ENCODE measurements around the gene POU4F1.

POU4F1 gene

GRCh38 chr13:78593652-78594455 lies 9.5 kb downstream of the POU4F1 start:
- no peak for DNase-seq (ENCODE audit: low spot score)

DNA sequence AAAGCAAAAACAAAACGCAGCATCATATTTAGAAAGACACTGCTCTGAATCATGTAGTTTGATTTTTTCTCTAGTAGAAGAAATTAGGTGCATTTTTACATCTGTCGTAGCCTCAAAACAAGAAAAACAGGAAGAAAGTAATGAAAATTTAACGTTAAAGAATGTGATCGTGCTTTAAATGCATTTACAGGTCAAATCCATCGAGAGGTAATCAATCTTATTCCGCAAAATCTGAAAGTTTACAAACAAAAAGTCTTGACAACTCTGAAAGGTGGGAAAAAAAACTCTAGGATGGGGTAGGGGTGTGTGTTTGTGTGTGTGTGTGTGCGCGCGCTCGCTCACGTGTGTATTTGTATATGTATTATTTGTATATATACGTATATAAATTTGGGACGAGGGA lies 10.2 kb downstream of the POU4F1 start:
- no peak for DNase-seq (ENCODE audit: low spot score)

GRCh38 chr13:78592584-78592983 lies 10.8 kb downstream of the POU4F1 start:
- DNase-seq (ENCODE audit: low spot score), result no peak

GRCh38 chr13:78589206-78589605 lies 14.1 kb downstream of the POU4F1 start:
- no peak for DNase-seq (ENCODE audit: low spot score)

GRCh38 chr13:78587395-78587794 lies 16.0 kb downstream of the POU4F1 start:
- no peak for DNase-seq (ENCODE audit: low spot score)

DNA sequence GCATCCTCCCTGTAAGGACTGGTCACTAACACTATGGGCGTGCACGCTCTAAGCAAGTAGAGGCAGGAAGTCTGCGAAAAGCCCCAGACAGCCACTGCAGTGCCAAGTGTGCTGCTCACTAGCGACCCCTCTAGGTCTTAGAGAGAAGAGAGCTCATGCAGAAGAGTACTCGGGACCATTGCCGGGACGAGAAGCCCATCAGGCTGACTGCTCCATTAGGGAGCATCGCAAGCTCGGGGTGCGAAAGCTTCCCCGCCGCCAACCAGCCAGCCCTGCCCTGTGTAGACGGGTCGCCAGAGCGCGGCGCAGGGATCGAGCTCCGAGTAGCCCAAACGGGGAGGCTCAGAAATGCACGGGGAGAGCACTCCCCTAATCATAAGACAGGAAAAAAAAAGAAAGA lies 16.6 kb downstream of the POU4F1 start:
- peak; percentile 42 for DNase-seq (ENCODE audit: low spot score)

DNA sequence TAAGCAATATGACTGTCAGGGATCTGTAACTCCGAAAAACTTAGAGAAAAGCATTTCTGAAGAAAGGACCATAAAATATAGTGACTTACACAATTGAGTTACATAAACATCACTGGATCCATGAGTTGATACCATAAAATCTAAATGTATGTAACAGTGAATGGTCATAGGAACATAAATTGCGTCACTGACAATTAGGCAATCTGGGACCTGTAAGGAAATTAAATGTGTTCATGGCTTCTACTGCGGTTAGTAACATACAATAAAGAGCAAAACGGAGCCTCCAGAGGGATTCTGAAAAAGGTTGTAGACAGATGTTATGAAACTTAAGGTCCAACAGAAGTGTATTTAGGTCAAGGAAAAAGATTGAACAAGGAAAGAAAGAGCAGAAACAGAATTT lies 27.1 kb downstream of the POU4F1 start:
- DNase-seq (ENCODE audit: low spot score), result no peak

GRCh38 chr13:78572459-78572858 lies 30.9 kb downstream of the POU4F1 start:
- DNase-seq (ENCODE audit: low spot score), result no peak

- no peak for DNase-seq (ENCODE audit: low spot score)
Measured at GRCh38 chr13:78569029-78569428, 34.3 kb downstream of the POU4F1 start.

DNA sequence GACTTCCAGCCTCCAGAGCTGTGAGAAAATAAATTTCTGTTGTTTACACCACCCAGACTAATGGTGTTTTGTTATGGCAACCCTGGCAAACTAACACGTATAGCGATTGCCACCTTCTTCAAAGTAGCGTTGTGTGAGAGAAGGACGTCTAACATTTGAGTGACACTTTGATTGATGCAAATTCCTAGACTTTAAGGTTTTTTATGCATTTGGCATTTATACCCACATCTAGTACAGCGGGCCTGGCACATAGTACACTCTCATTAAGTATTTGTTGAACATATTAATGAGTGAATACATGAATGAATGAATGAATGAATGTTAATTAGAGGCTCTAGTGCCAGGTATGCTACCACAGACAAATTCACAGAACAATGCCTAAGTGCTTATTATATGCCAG lies 36.7 kb downstream of the POU4F1 start:
- DNase-seq (ENCODE audit: low spot score), result no peak

GRCh38 chr13:78562237-78562889 lies 41.0 kb downstream of the POU4F1 start:
- peak; percentile 31 for DNase-seq (ENCODE audit: low spot score)

All from germinal center (tissue), 1 donor.